Measurements from ENCODE around the gene JAM3. TPM values are rescaled to one million over a fixed set of nuclear protein-coding genes. Genes with fewer than 3 reads are reported as not detected.

JAM3 gene
- total and polyA plus RNA-seq, 2 donors (not counting 3 experiments of a cell fraction or from before 2014, with no cell fraction given) = 78.8 to 137 TPM

GRCh38 chr11:134158023-134158422 is 89.2 kb downstream of the JAM3 start:
- Histone ChIP-seq H2AFZ (ENCODE audit: low read depth, low read length) (no peak overlapping the region), H3K27ac (ENCODE audit: insufficient read depth, low read depth, low read length) (no peak overlapping the region), H3K4me2 (ENCODE audit: insufficient read depth, low read length) (no peak overlapping the region), H3K36me3 (ENCODE audit: control insufficient read depth in 2 of 2, extremely low read depth in 1 of 2, insufficient read depth in 2 of 2, low read length in 2 of 2) (peaks cover 10 to 14% of the 10 kb centered on the region in 2 experiments), H3K4me1 (ENCODE audit: control insufficient read depth, extremely low read depth, insufficient read depth, low read length) (no peaks in the 10 kb centered on the region), H3K9me1 (replicated peaks; ENCODE audit: control insufficient read depth, extremely low read depth, insufficient read depth, low read length) (no peaks in the 10 kb centered on the region), H3K79me2 (ENCODE audit: control insufficient read depth, insufficient read depth, low read length) (no peaks in the 10 kb centered on the region), H3K9ac (replicated peaks; ENCODE audit: extremely low read depth, insufficient read depth, low read length) (no peak overlapping the region), H3K4me3 (replicated peaks in 1 of 3; ENCODE audit: insufficient read depth in 1 of 3, low read depth in 1 of 3, low read length in 3 of 3) (no peak overlapping the region), H3K27me3 (ENCODE audit: control insufficient read depth in 2 of 2, insufficient read depth in 2 of 2, low read length in 2 of 2) (no peaks in the 10 kb centered on the region), H3K9me3 (replicated peaks; ENCODE audit: control insufficient read depth, insufficient read depth, low read length) (no peaks in the 10 kb centered on the region), H4K20me1 (replicated peaks; ENCODE audit: control insufficient read depth, extremely low read depth, insufficient read depth, low read length) (no peaks in the 10 kb centered on the region)
- intact Hi-C loops (cut with micrococcal nuclease) = no loop called here
- dilution Hi-C loops (cut with MboI; ENCODE audit: extremely low pct_ligation_motif_present, low sequenced_read_pairs) = no loop called here
- FAIRE-seq (no peak), DNase-seq (ENCODE audit: low read depth, low spot score) (no peak)
- POLR2A ChIA-PET = no interaction called here
- BruUV-seq (replicated peaks) = no TSS peak
- no peak for TF ChIP-seq EZH2 (IDR thresholded peaks at IDR 0.05; ENCODE audit: borderline replicate concordance, low read depth, low read length, severe bottlenecking)
- no peak for TF ChIP-seq POLR2AphosphoS5 (IDR thresholded peaks at IDR 0.05; ENCODE audit: insufficient read depth, low read depth, low read length)
- TF ChIP-seq MAX (IDR thresholded peaks at IDR 0.05; ENCODE audit: insufficient read depth, insufficient read length) = no peak
- no peak for TF ChIP-seq CTCF (IDR thresholded peaks at IDR 0.05; ENCODE audit: extremely low read depth in 1 of 2, insufficient read depth in 1 of 2, low read depth in 1 of 2, low read length in 2 of 2)
- no peak for TF ChIP-seq POLR2A (IDR thresholded peaks at IDR 0.05; ENCODE audit: low read depth, low read length)
- TF ChIP-seq GATA2 (IDR thresholded peaks at IDR 0.05; ENCODE audit: insufficient read depth, insufficient read length, low read depth, low read length) = no peak
- TF ChIP-seq JUN (IDR thresholded peaks at IDR 0.05; ENCODE audit: borderline replicate concordance, insufficient read depth, insufficient read length, low read depth) = no peak
- TF ChIP-seq FOS (IDR thresholded peaks at IDR 0.05; ENCODE audit: borderline replicate concordance, insufficient read depth, low read length) = no peak
- TF ChIP-seq MYC (IDR thresholded peaks at IDR 0.05; ENCODE audit: low read depth, low read length) = no peak
- CTCF ChIA-PET = no interaction called here
